Peyer's patch (tissue), 4 donors: ENCODE data around the gene NPTX1.

Experiments used
- POLR2A ChIP-seq, 2 donors: fragments of 450-650 bp; IDR thresholded peaks; one replicate each; pipeline ENCODE4 v1.5.1; 2017; ENCODE audit warnings: antibody characterized with exemption in 2 of 2, mild to moderate bottlenecking in 2 of 2, moderate library complexity in 2 of 2
- TF ChIP-seq, protein P1 (sequence below), 6 experiments: fragments of 450-650 bp in 4 of 6; fragments of 200-600 bp in 2 of 6; sonication (generic) in 1 of 6; IDR thresholded peaks; one replicate each; pipeline ENCODE4 v1.5.1; 2017 to 2019; ENCODE audit warnings: antibody characterized with exemption in 6 of 6, mild to moderate bottlenecking in 3 of 6, moderate library complexity in 1 of 6

DNA sequence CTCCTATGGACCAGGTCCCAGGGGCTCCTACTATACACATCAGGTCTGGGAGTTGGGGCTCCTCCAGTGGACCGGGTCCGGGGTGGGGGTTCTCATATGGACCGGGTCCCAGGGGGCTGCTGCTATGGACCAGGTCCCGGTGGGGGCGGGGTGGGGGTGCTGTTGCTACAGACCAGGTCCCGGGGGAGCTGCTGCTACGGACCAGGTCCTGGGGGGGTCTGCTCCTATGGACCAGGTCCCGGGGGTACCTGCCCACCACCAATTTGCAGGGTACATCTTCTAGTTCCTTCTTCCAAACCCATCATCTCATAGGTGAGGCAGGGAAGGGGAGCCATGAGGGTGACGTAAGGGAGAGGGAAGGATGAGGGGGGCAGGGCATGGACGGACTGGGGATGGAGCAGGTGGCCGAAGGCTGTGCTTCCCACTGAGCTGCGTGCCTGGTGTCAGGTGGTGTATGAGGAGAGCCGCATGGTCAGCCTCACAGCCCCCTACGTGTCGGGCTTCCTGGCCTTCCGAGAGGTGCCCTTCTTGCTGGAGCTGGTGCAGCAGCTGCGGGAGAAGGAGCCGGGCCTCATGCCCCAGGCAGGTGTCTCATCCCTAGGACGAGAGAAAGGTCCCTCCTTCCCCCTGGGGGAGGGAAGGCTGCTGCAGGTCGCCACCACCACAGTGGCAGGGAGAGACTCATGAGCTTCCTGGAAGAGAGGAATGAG is 54.9 kb downstream of the NPTX1 start:
- TF ChIP-seq, protein P1, sequence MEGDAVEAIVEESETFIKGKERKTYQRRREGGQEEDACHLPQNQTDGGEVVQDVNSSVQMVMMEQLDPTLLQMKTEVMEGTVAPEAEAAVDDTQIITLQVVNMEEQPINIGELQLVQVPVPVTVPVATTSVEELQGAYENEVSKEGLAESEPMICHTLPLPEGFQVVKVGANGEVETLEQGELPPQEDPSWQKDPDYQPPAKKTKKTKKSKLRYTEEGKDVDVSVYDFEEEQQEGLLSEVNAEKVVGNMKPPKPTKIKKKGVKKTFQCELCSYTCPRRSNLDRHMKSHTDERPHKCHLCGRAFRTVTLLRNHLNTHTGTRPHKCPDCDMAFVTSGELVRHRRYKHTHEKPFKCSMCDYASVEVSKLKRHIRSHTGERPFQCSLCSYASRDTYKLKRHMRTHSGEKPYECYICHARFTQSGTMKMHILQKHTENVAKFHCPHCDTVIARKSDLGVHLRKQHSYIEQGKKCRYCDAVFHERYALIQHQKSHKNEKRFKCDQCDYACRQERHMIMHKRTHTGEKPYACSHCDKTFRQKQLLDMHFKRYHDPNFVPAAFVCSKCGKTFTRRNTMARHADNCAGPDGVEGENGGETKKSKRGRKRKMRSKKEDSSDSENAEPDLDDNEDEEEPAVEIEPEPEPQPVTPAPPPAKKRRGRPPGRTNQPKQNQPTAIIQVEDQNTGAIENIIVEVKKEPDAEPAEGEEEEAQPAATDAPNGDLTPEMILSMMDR (IDR thresholded peaks at IDR 0.05): no peak
- TF ChIP-seq POLR2A (IDR thresholded peaks at IDR 0.05): no peak
